Endothelial cell (in vitro differentiated cells): ENCODE data around the gene SPPL2B. TPM values are rescaled to one million over a fixed set of nuclear protein-coding genes. Genes with fewer than 3 reads are reported as not detected.
A peak's percentile ranks its signal among the peaks of the same experiment; 100 is the strongest.

Experiments
- DNase-seq: peaks from one replicate; pipeline ENCODE4 v3.0.0; 2021; ENCODE audit warnings: low spot score
- H3K27ac Mint-ChIP-seq: one replicate; pipeline ENCODE4 v1.8.0; 2021; ENCODE audit warnings: mixed read lengths, inconsistent platforms; ENCODE audit not compliant: unreplicated experiment
- H3K27me3 Mint-ChIP-seq: one replicate; pipeline ENCODE4 v1.8.0; 2021; ENCODE audit warnings: mild to moderate bottlenecking, moderate library complexity, mixed read lengths, inconsistent platforms; ENCODE audit not compliant: unreplicated experiment
- H3K36me3 Mint-ChIP-seq: one replicate; pipeline ENCODE4 v1.8.0; 2021; ENCODE audit warnings: mild to moderate bottlenecking, low read depth, mixed read lengths, inconsistent platforms; ENCODE audit not compliant: unreplicated experiment
- H3K4me1 Mint-ChIP-seq: one replicate; pipeline ENCODE4 v1.8.0; 2021; ENCODE audit warnings: mild to moderate bottlenecking, mixed read lengths, inconsistent platforms; ENCODE audit not compliant: unreplicated experiment
- H3K4me3 Mint-ChIP-seq: one replicate; pipeline ENCODE4 v1.8.0; 2021; ENCODE audit warnings: mild to moderate bottlenecking, mixed read lengths, inconsistent platforms; ENCODE audit not compliant: unreplicated experiment
- H3K9me3 Mint-ChIP-seq: one replicate; pipeline ENCODE4 v1.8.0; 2021; ENCODE audit warnings: mixed read lengths, inconsistent platforms; ENCODE audit not compliant: unreplicated experiment
- CTCF ChIP-seq: fragments of 200-600 bp; sonication (generic); IDR thresholded peaks from one replicate; pipeline ENCODE4 v1.5.0; 2021; ENCODE audit warnings: antibody characterized with exemption; ENCODE audit not compliant: unreplicated experiment
- total RNA-seq: library from RNA; stranded (reverse); fragmentation: NEBNext Ultra II Directional; extraction: Animal tissue kit (Norgen Biotek cat#: 25700); gene quantifications from one replicate; pipeline ENCODE4 v1.2.1, GENCODE V29; 2021; ENCODE audit not compliant: unreplicated experiment

The SPPL2B gene
- total RNA-seq, 1 donor from 2014 or later = 75.2 TPM

GRCh38 chr19:2282862-2283237 lies 45.6 kb upstream of the SPPL2B start:
- H3K4me1 Mint-ChIP-seq = peaks cover 5% of the 10 kb centered on the region
- no peak overlapping the region for H3K27ac Mint-ChIP-seq
- H3K36me3 Mint-ChIP-seq = no peaks in the 10 kb centered on the region
- H3K27me3 Mint-ChIP-seq = peaks cover 2% of the 10 kb centered on the region
- H3K9me3 Mint-ChIP-seq = no peaks in the 10 kb centered on the region
- TF ChIP-seq CTCF = no peak
- H3K4me3 Mint-ChIP-seq = peak overlapping the region; percentile 82
- no peak for DNase-seq

DNA sequence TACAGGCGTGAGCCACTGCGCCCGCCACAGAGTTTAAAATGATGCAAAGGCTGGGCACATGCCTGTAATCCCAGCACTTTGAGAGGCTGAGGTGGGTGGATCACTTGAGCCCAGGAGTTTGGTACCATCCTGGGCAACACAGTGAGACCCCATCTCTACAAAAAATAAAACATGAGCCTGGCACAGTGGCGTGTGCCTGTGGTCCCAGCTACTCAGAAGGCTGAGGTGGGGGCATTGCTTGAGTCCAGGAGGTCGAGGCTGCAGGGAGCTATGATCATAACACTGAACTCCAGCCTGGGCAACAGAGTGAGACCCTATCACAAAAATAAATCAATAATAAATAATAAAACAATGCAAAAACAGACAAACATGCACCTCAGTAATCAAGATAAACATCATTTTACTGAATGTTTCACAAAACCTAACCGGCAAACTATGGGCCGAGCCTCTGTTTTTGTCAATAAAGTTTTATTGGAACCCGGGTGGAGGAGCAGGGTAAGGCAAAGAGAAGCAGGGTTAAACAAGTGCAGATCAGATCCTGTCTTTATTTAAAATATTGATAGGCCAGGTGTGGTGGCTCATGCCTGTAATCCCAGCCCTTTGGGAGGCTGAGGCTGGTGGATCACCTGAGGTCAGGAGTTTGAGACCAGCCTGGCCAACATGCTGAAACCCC lies 44.5 kb upstream of the SPPL2B start:
- no peaks in the 10 kb centered on the region for H3K9me3 Mint-ChIP-seq
- no peak overlapping the region for H3K4me3 Mint-ChIP-seq

GRCh38 chr19:2286402-2287140 lies 41.9 kb upstream of the SPPL2B start:
- Mint-ChIP-seq H3K27ac (no peak overlapping the region), H3K4me3 (no peak overlapping the region), H3K36me3 (no peaks in the 10 kb centered on the region), H3K9me3 (no peaks in the 10 kb centered on the region), H3K27me3 (peaks cover 10% of the 10 kb centered on the region), H3K4me1 (peaks cover 12% of the 10 kb centered on the region)
- no peak for DNase-seq
- TF ChIP-seq CTCF = no peak

More for the DNA sequence above, 44.5 kb upstream of the SPPL2B start:
- no peak for DNase-seq
- Mint-ChIP-seq H3K4me1 (peaks cover 8% of the 10 kb centered on the region), H3K36me3 (no peaks in the 10 kb centered on the region), H3K27me3 (peaks cover 7% of the 10 kb centered on the region), H3K27ac (no peak overlapping the region)
- TF ChIP-seq CTCF = no peak

- TF ChIP-seq CTCF = no peak
- H3K36me3 Mint-ChIP-seq = no peaks in the 10 kb centered on the region
- no peak for DNase-seq
- no peak overlapping the region for H3K4me3 Mint-ChIP-seq
- no peaks in the 10 kb centered on the region for H3K9me3 Mint-ChIP-seq
- no peak overlapping the region for H3K27ac Mint-ChIP-seq
- H3K4me1 Mint-ChIP-seq = peaks cover 9% of the 10 kb centered on the region
- peaks cover 8% of the 10 kb centered on the region for H3K27me3 Mint-ChIP-seq
Measured at GRCh38 chr19:2287585-2288337, 40.7 kb upstream of the SPPL2B start.
